Left lung (tissue), 10 donors: Measurements from ENCODE around the gene ALLC. TPM values are rescaled to one million over a fixed set of nuclear protein-coding genes. Genes with fewer than 3 reads are reported as not detected.

ENCODE experiments used
- ATAC-seq: fragments of 200-7000 bp; cut with Tn5 transposase; one replicate; pipeline ENCODE4 v1.9.1; 2020; ENCODE audit warnings: moderate library complexity
- DNase-seq, 4 donors: peaks; one replicate each; pipeline ENCODE4 v3.0.0-alpha.2; 2013 to 2020
- H3K27ac ChIP-seq, 2 donors: fragments of 200-600 bp; sonication (generic) in 1 of 2; one replicate each; pipeline versions ENCODE4 v1.5.0 to v1.8.0; 2020 to 2021
- H3K27me3 ChIP-seq, 2 donors: fragments of 200-600 bp; sonication (generic) in 1 of 2; one replicate each; pipeline versions ENCODE4 v1.5.0 to v1.8.0; 2020 to 2021
- H3K36me3 ChIP-seq, 2 donors: fragments of 200-600 bp; sonication (generic) in 1 of 2; one replicate each; pipeline versions ENCODE4 v1.5.0 to v1.8.0; 2020 to 2021
- H3K4me1 ChIP-seq, 2 donors: fragments of 200-600 bp; one replicate each; pipeline ENCODE4 v1.8.0; 2021
- H3K4me3 ChIP-seq, 2 donors: fragments of 200-600 bp; sonication (generic) in 1 of 2; one replicate each; pipeline versions ENCODE4 v1.5.0 to v1.8.0; 2020 to 2021; ENCODE audit warnings: mild to moderate bottlenecking in 1 of 2
- H3K9me3 ChIP-seq, 2 donors: fragments of 200-600 bp; sonication (generic) in 1 of 2; one replicate each; pipeline versions ENCODE4 v1.5.0 to v1.8.0; 2020 to 2021
- CTCF ChIP-seq, 2 donors: fragments of 200-600 bp; sonication (generic) in 1 of 2; IDR thresholded peaks; one replicate each; pipeline versions ENCODE4 v1.5.0 to v1.8.0; 2021; ENCODE audit warnings: antibody characterized with exemption in 2 of 2
- intact Hi-C, 2 donors: fragments of 100-400 bp; cut with DNase I; formaldehyde crosslinking; loops; one replicate each; pipeline versions ENCODE4 v1.11.2 to v1.14.2; 2022
- polyA plus RNA-seq, 6 donors: library from polyadenylated mRNA; unstranded; fragments of 120-200 nt; gene quantifications; one replicate each; pipeline ENCODE4 v1.2.1, GENCODE V29; 2013; ENCODE audit not compliant: insufficient read length in 6 of 6
- total RNA-seq, 2 donors: library from RNA; stranded (reverse); fragmentation: NEBNext Ultra II Directional; extraction: Animal tissue kit (Norgen Biotek cat#: 25700); gene quantifications; one replicate each; pipeline ENCODE4 v1.2.1, GENCODE V29; 2021
- donor health status: DM: no; HTN: yes; CAD: no.
- donor health status: DM: no; HTN: no; CAD: no.

ALLC gene
- total and polyA plus RNA-seq, 8 donors: 0.13 TPM; not detected in 7

DNA sequence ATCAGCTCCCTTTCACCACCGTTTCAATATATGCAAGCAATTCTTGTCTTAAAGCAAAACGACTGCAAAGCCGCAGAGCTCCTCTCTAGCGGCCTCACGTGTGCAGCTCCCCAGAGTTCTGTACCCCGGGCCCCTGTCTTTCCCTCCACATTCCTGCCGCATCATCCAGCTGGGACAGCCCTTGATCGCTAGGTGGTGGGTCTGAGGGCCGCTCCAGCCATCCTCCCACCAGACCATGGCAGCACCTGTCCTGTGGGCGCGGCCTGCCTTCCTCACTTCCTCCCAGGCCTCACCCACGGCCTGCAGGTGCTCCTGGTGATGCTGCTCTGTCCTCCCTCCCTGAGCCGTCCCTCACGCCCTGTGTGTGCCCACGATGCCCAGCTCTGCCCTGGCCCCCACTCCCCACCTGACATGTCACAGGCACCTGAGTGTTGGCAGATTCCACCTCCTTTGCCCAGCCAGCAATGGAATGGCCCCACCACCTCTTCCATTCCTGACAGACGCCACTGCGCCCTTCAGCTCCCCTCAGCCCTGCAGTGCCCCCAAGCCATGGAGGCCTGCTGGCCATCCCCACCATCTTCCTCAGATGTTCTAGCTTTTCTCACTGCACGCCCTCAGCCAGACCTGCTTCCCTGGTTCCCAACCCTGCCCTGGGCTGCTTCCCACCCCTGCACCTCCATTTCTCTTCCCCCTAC is 15.3 kb upstream of the ALLC start:
- H3K4me1 ChIP-seq: no peaks in the 10 kb centered on the region
- TF ChIP-seq CTCF (IDR thresholded peaks at IDR 0.05): no peak
- no peak for ATAC-seq
- no peaks in the 10 kb centered on the region for H3K9me3 ChIP-seq
- no peak overlapping the region for H3K27ac ChIP-seq
- H3K27me3 ChIP-seq: peaks cover 0 to 2% of the 10 kb centered on the region in 2 donors
- H3K36me3 ChIP-seq: no peaks in the 10 kb centered on the region
- intact Hi-C loops: loop anchor here in 1 of 2 donors (10.0 kb wide), 1 partner anchor 218 kb away; no protein-coding TSS in a partner anchor
- H3K4me3 ChIP-seq: no peak overlapping the region
- peak in 1 of 4 donors; percentile 57 for DNase-seq

GRCh38 chr2:3643371-3644245 is 14.4 kb upstream of the ALLC start:
- no peaks in the 10 kb centered on the region for H3K36me3 ChIP-seq
- H3K4me3 ChIP-seq: no peak overlapping the region
- DNase-seq (peak in 1 of 4 donors; percentile 73), ATAC-seq (no peak)
- H3K9me3 ChIP-seq: no peaks in the 10 kb centered on the region
- no peaks in the 10 kb centered on the region for H3K4me1 ChIP-seq
- H3K27ac ChIP-seq: no peak overlapping the region
- no peaks in the 10 kb centered on the region for H3K27me3 ChIP-seq
- intact Hi-C loops: loop anchor here in 1 of 2 donors (10.0 kb wide), 1 partner anchor 219 kb away; no protein-coding TSS in a partner anchor
- no peak for TF ChIP-seq CTCF (IDR thresholded peaks at IDR 0.05)

DNA sequence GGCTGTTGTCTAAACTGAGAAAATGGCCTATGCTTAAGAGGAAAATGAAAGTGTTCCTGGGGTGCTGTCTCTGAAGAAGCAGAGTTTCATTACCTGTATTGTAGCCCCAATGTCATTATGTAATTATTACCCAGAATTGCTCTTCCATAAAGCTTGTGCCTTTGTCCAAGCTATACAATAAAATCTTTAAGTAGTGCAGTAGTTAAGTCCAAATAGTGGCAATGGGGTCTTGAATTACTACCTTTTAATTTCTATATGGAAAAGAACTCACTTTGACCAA is 13.8 kb upstream of the ALLC start:
- DNase-seq: no peak
- H3K36me3 ChIP-seq: no peaks in the 10 kb centered on the region
- TF ChIP-seq CTCF (IDR thresholded peaks at IDR 0.05): no peak
- intact Hi-C loops: loop anchor here in 1 of 2 donors (10.0 kb wide), 1 partner anchor 219 kb away; no protein-coding TSS in a partner anchor
- no peaks in the 10 kb centered on the region for H3K9me3 ChIP-seq
- no peak for ATAC-seq
- H3K4me1 ChIP-seq: no peaks in the 10 kb centered on the region
- no peak overlapping the region for H3K4me3 ChIP-seq
- no peaks in the 10 kb centered on the region for H3K27me3 ChIP-seq
- H3K27ac ChIP-seq: no peak overlapping the region

GRCh38 chr2:3644891-3645605 is 13.0 kb upstream of the ALLC start:
- no peak for ATAC-seq
- H3K27ac ChIP-seq: no peak overlapping the region
- H3K36me3 ChIP-seq: no peaks in the 10 kb centered on the region
- H3K4me1 ChIP-seq: no peaks in the 10 kb centered on the region
- no peaks in the 10 kb centered on the region for H3K9me3 ChIP-seq
- DNase-seq: peak in 2 of 4 donors; percentile 19 to 32
- intact Hi-C loops: loop anchor here in 1 of 2 donors (10.0 kb wide), 1 partner anchor 220 kb away; no protein-coding TSS in a partner anchor
- H3K4me3 ChIP-seq: no peak overlapping the region
- TF ChIP-seq CTCF (IDR thresholded peaks at IDR 0.05): no peak
- H3K27me3 ChIP-seq: peaks cover 0 to 2% of the 10 kb centered on the region in 2 donors
